ENCODE results near the gene ZNF451.

DNA sequence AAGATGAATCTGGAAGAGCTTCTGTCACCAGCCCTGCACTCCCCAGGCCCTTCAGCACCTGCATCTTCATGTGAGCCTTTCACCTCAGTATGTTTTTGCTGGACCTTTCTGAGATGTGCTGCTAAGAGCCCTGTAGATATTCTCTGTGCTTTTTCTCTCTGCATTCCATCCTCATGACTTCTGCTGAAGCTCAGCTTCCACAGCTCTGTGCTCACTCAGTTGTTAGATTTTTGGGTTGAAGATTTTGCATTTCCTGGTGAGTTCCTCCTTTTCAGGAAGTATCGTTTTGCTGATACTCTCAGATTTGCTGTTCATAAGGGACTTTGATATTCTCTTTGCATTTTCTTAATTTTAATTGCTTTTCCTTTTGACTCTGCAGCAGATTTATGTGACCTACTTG, 25.2 kb upstream of the ZNF451 start:
- TF ChIP-seq, protein P1, sequence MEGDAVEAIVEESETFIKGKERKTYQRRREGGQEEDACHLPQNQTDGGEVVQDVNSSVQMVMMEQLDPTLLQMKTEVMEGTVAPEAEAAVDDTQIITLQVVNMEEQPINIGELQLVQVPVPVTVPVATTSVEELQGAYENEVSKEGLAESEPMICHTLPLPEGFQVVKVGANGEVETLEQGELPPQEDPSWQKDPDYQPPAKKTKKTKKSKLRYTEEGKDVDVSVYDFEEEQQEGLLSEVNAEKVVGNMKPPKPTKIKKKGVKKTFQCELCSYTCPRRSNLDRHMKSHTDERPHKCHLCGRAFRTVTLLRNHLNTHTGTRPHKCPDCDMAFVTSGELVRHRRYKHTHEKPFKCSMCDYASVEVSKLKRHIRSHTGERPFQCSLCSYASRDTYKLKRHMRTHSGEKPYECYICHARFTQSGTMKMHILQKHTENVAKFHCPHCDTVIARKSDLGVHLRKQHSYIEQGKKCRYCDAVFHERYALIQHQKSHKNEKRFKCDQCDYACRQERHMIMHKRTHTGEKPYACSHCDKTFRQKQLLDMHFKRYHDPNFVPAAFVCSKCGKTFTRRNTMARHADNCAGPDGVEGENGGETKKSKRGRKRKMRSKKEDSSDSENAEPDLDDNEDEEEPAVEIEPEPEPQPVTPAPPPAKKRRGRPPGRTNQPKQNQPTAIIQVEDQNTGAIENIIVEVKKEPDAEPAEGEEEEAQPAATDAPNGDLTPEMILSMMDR (IDR thresholded peaks at IDR 0.05; ENCODE audit: poor library complexity), result no peak
- TF ChIP-seq EZH2 (IDR thresholded peaks at IDR 0.05; ENCODE audit: borderline replicate concordance), result no peak
- TF ChIP-seq EZH2phosphoT487 (IDR thresholded peaks at IDR 0.05; ENCODE audit: low read depth, severe bottlenecking, unreplicated experiment), result no peak

Data from hepatocyte (in vitro differentiated cells).